Stimulated activated naive B cell treated with anti-CD40 and anti-IgM and Interleukin-4, amounts not matched to agents 10 μg/mL and 1 μg/mL and 100 μg/mL, for 72 hours (primary cell): ENCODE measurements around the gene NCOA1.

Experiments used
- ATAC-seq, 2 donors: fragments of 150-1000 bp; cut with Tn5 transposase; replicated peaks; 2 replicates each; pipeline ENCODE4 v1.10.0; 2021; ENCODE audit warnings: moderate library complexity in 1 of 2
- DNase-seq: peaks from one replicate; pipeline ENCODE4 v3.0.0; 2021
- H3K27ac Mint-ChIP-seq: one replicate; pipeline ENCODE4 v1.8.0; 2022; ENCODE audit warnings: mild to moderate bottlenecking, mixed read lengths
- H3K27me3 Mint-ChIP-seq, 2 donors: one replicate each; pipeline ENCODE4 v1.8.0; 2022; ENCODE audit warnings: mixed read lengths in 2 of 2
- H3K36me3 Mint-ChIP-seq, 2 donors: one replicate each; pipeline ENCODE4 v1.8.0; 2022; ENCODE audit warnings: mixed read lengths in 2 of 2, mild to moderate bottlenecking in 1 of 2
- H3K4me1 Mint-ChIP-seq, 2 donors: one replicate each; pipeline ENCODE4 v1.8.0; 2022; ENCODE audit warnings: mixed read lengths in 2 of 2, mild to moderate bottlenecking in 1 of 2
- H3K4me3 Mint-ChIP-seq, 2 donors: one replicate each; pipeline ENCODE4 v1.8.0; 2022; ENCODE audit warnings: mild to moderate bottlenecking in 2 of 2, mixed read lengths in 2 of 2, moderate library complexity in 1 of 2
- H3K9me3 Mint-ChIP-seq, 2 donors: one replicate each; pipeline ENCODE4 v1.8.0; 2022; ENCODE audit warnings: mixed read lengths in 2 of 2, mild to moderate bottlenecking in 1 of 2

The NCOA1 gene

GRCh38 chr2:24680196-24680595 is 189.1 kb downstream of the NCOA1 start:
- H3K4me1 Mint-ChIP-seq, result no peaks in the 10 kb centered on the region
- DNase-seq (no peak), ATAC-seq (no peak)
- H3K9me3 Mint-ChIP-seq, result no peaks in the 10 kb centered on the region
- H3K27me3 Mint-ChIP-seq, result no peaks in the 10 kb centered on the region
- H3K4me3 Mint-ChIP-seq, result no peak overlapping the region
- H3K27ac Mint-ChIP-seq, result no peak overlapping the region
- peaks cover 31 to 45% of the 10 kb centered on the region in 2 donors for H3K36me3 Mint-ChIP-seq

DNA sequence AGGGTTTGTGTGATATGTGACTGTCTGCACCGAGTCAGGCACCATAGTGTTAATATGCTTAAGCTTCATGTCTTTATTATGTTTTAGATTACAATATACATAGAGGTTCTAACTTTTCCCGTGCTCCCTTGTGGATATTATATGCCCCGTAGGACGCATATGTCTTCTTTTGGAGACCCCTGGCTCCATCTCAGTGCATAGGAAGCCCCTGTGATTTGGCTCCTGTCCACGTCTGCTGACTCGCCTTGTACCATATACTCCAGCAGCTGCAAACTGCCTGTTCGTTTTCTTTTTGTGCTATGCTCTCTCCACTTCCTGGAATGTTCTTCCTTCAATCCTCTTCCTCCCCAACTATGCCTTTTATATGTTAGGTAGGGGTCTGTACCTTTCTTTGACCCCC is 191.2 kb downstream of the NCOA1 start:
- Mint-ChIP-seq H3K27me3 (no peaks in the 10 kb centered on the region), H3K4me3 (no peak overlapping the region), H3K4me1 (no peaks in the 10 kb centered on the region), H3K36me3 (peaks cover 29 to 42% of the 10 kb centered on the region in 2 donors), H3K9me3 (peaks cover 4% of the 10 kb centered on the region in 2 donors), H3K27ac (no peak overlapping the region)
- no peak for ATAC-seq
- no peak for DNase-seq

DNA sequence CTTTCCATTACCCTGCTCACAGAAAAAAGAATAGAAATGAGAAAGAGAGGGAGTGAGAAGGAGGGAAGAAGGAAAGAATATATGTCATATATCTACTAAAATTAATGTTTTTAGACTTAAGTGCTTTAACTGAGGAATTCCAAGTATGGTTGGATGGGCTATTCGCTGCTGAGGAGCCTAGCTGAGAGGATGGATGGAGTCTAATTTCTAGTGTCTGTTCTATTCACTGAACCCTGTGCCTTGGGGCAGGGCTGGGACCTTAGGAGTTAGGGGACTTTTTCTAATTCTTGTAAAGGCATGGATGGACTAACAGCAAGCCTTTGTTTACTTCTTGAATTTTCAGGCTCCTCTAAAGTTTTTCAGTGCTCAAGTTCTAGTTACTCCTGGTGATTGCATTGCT is 192.4 kb downstream of the NCOA1 start:
- no peak overlapping the region for H3K4me3 Mint-ChIP-seq
- H3K9me3 Mint-ChIP-seq, result peaks cover 9% of the 10 kb centered on the region in 2 donors
- no peak for ATAC-seq
- no peak overlapping the region for H3K27ac Mint-ChIP-seq
- no peaks in the 10 kb centered on the region for H3K27me3 Mint-ChIP-seq
- peaks cover 28 to 42% of the 10 kb centered on the region in 2 donors for H3K36me3 Mint-ChIP-seq
- no peak for DNase-seq
- H3K4me1 Mint-ChIP-seq, result no peaks in the 10 kb centered on the region

DNA sequence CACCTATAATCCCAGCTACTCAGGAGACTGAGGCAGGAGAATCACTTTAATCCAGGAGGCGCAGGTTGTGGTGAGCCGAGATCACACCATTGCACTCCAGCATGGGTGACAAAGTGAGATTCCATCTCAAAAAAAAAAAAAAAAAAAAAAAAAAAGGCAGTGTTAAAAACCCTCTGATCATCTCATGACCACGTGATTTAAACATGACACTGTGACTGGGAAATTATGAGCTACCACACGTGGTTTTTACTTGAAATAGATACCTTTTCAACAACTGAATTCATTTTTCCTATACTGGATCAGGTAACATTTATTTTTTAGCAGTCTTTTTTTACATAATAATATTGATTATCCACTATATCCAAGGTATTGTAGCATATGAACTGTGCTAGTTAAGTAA is 199.5 kb downstream of the NCOA1 start:
- Mint-ChIP-seq H3K27ac (no peak overlapping the region), H3K4me3 (no peak overlapping the region), H3K27me3 (no peaks in the 10 kb centered on the region), H3K36me3 (peaks cover 29 to 45% of the 10 kb centered on the region in 2 donors), H3K4me1 (no peaks in the 10 kb centered on the region), H3K9me3 (peaks cover 9% of the 10 kb centered on the region in 2 donors)
- no peak for DNase-seq
- ATAC-seq, result no peak

DNA sequence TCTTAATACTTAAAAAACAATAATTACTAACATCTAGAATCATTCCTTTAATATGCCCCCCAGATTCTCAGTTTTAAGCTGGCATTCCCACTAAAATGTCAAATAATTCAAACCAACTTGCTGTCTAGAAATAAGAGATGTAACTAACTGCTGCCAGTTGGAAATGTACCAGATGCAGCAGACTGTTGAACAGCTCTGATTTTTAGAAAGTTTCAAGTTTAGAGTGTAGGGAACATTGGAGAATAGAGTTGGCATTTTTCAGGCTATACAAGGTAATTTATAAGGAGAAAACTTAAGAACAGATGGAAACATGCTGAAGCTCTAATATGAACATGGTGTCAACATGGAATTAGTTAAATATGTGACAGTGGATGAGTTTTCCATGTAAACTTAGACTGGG is 200.8 kb downstream of the NCOA1 start:
- H3K27ac Mint-ChIP-seq, result no peak overlapping the region

GRCh38 chr2:24697792-24698191 is 206.7 kb downstream of the NCOA1 start:
- DNase-seq (no peak), ATAC-seq (no peak)
- Mint-ChIP-seq H3K4me3 (no peak overlapping the region), H3K27me3 (no peaks in the 10 kb centered on the region), H3K4me1 (no peaks in the 10 kb centered on the region), H3K27ac (no peak overlapping the region), H3K36me3 (peaks cover 16 to 21% of the 10 kb centered on the region in 2 donors), H3K9me3 (no peaks in the 10 kb centered on the region)

More for the DNA sequence above, 200.8 kb downstream of the NCOA1 start:
- Mint-ChIP-seq H3K27me3 (no peaks in the 10 kb centered on the region), H3K4me3 (no peak overlapping the region), H3K36me3 (peaks cover 28 to 40% of the 10 kb centered on the region in 2 donors), H3K4me1 (no peaks in the 10 kb centered on the region), H3K9me3 (peaks cover 7 to 9% of the 10 kb centered on the region in 2 donors)
- DNase-seq (no peak), ATAC-seq (no peak)

- peaks cover 16 to 27% of the 10 kb centered on the region in 2 donors for H3K36me3 Mint-ChIP-seq
- no peaks in the 10 kb centered on the region for H3K9me3 Mint-ChIP-seq
- H3K4me1 Mint-ChIP-seq, result no peaks in the 10 kb centered on the region
- DNase-seq (no peak), ATAC-seq (no peak)
- H3K27me3 Mint-ChIP-seq, result no peaks in the 10 kb centered on the region
- no peak overlapping the region for H3K4me3 Mint-ChIP-seq
- no peak overlapping the region for H3K27ac Mint-ChIP-seq
Observed at GRCh38 chr2:24702800-24703199, 211.7 kb downstream of the NCOA1 start.

- Mint-ChIP-seq H3K27ac (no peak overlapping the region), H3K4me3 (no peak overlapping the region), H3K9me3 (no peaks in the 10 kb centered on the region), H3K4me1 (no peaks in the 10 kb centered on the region), H3K36me3 (peaks cover 14 to 24% of the 10 kb centered on the region in 2 donors), H3K27me3 (no peaks in the 10 kb centered on the region)
- DNase-seq, result no peak
- no peak for ATAC-seq
Observed at GRCh38 chr2:24704692-24705091, 213.6 kb downstream of the NCOA1 start.

- no peak for DNase-seq
- peaks cover 12 to 30% of the 10 kb centered on the region in 2 donors for H3K36me3 Mint-ChIP-seq
- H3K4me3 Mint-ChIP-seq, result no peak overlapping the region
- H3K27me3 Mint-ChIP-seq, result no peaks in the 10 kb centered on the region
- no peaks in the 10 kb centered on the region for H3K4me1 Mint-ChIP-seq
- no peak for ATAC-seq
- no peak overlapping the region for H3K27ac Mint-ChIP-seq
- H3K9me3 Mint-ChIP-seq, result no peaks in the 10 kb centered on the region
Observed at GRCh38 chr2:24707143-24707542, 216.1 kb downstream of the NCOA1 start.

DNA sequence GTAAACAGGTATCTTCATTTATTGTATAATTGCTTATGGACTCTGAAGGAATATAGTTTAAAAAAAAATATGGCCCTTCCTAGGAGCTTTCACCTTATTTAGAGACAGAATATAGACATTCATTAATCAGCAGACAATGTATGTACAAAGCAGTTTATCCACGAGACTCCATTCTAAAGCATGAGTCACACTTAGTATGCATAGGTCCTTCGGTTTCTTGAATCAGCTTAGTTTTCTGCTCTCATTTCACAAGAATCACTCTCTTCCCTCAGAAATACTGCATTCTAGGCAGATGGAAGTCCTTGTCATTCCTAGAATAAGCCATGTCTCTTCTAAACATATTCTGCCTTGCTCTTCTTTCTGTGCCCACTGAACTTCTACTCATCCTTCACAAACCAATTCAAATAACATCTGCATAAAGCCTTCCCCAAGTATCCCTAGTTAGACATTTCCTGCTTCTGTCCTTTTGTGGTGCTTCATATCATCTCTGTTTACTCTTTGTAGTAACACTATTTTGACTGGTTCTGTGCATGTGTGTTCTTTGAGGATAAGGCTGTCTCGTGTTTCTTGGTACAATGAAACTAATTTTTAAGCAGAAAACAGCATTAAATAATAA is 217.6 kb downstream of the NCOA1 start:
- Mint-ChIP-seq H3K36me3 (peaks cover 21 to 42% of the 10 kb centered on the region in 2 donors), H3K27ac (no peak overlapping the region), H3K27me3 (no peaks in the 10 kb centered on the region), H3K9me3 (no peaks in the 10 kb centered on the region), H3K4me3 (no peak overlapping the region), H3K4me1 (no peaks in the 10 kb centered on the region)
- ATAC-seq (no peak), DNase-seq (no peak)

- H3K27me3 Mint-ChIP-seq, result no peaks in the 10 kb centered on the region
- DNase-seq (no peak), ATAC-seq (no peak)
- H3K36me3 Mint-ChIP-seq, result peaks cover 35 to 55% of the 10 kb centered on the region in 2 donors
- H3K4me1 Mint-ChIP-seq, result no peaks in the 10 kb centered on the region
- no peaks in the 10 kb centered on the region for H3K9me3 Mint-ChIP-seq
- H3K4me3 Mint-ChIP-seq, result no peak overlapping the region
- H3K27ac Mint-ChIP-seq, result no peak overlapping the region
Observed at GRCh38 chr2:24710806-24711205, 219.8 kb downstream of the NCOA1 start.

DNA sequence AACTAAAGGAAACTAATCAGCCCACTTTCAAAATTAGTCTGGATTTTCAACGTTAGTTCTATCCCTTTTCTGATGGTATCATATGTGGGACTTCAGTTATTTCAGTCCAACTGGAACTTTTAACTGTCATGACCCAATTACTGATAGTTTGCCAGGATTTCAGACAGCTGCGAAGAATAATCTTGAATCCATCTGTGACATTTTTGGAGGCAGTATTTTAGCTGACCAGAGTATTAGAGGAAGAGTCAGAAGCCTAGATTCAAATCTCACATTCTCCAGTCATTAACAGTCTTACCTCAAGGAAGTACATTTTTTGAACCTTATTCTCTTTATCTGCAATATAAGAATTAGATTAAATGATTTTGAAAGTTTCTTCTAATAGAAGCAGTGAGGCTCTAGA is 220.8 kb downstream of the NCOA1 start:
- DNase-seq (no peak), ATAC-seq (no peak)
- H3K4me3 Mint-ChIP-seq, result no peak overlapping the region
- H3K9me3 Mint-ChIP-seq, result no peaks in the 10 kb centered on the region
- no peak overlapping the region for H3K27ac Mint-ChIP-seq
- no peaks in the 10 kb centered on the region for H3K4me1 Mint-ChIP-seq
- peaks cover 33 to 57% of the 10 kb centered on the region in 2 donors for H3K36me3 Mint-ChIP-seq
- no peaks in the 10 kb centered on the region for H3K27me3 Mint-ChIP-seq

DNA sequence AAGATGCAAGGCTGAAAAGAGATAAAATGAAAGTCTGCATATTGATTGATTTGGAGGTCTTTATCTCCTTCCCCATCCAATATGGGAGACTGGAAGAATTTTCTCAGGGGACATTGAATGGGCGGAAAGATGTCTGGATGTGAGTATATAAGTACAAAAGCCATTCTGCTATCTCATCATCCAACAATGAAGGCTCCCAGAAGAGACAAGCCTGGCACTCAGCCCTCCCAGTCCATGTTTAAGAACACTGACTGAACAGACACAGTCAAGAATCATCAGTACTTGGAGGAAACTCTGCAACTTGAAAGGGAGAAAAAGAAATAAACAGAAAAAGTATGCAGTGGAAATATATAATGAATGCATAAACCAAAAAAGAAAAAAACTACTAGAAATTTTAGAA is 221.2 kb downstream of the NCOA1 start:
- H3K27ac Mint-ChIP-seq, result no peak overlapping the region
- DNase-seq (no peak), ATAC-seq (no peak)
- no peak overlapping the region for H3K4me3 Mint-ChIP-seq
- H3K27me3 Mint-ChIP-seq, result no peaks in the 10 kb centered on the region
- H3K4me1 Mint-ChIP-seq, result no peaks in the 10 kb centered on the region
- H3K9me3 Mint-ChIP-seq, result no peaks in the 10 kb centered on the region
- H3K36me3 Mint-ChIP-seq, result peaks cover 33 to 57% of the 10 kb centered on the region in 2 donors

DNA sequence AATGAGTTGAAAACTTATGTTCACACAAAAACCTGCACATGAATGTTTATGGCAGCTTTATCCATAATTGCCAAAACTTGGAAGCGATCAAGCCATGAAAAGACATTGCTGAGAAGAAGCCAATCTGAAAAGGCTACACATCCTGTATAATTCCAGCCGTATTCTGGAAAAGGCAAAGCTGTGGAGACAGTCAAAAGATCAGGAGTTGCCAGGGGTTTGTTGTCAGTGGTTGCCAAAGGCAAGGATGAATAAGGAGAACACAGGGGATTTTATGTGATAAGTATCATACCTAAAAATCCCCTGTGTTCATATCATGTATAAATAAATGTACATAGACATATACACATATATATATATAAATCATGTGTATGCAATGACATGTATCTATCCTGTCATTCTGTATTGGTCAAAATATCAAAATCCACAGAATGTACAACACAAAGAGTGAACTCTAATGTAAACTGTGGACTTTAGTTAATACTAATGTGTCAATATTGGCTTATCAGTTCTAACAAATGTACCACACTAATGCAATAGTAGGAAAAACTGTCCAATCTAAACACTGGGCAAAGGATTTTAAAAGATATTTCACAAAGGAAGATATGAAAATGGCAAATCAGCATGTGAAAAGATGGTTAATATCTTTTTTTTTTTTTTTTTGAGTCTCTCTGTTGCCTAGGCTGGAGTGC is 226.4 kb downstream of the NCOA1 start:
- no peak overlapping the region for H3K4me3 Mint-ChIP-seq
- no peak for ATAC-seq
- no peaks in the 10 kb centered on the region for H3K27me3 Mint-ChIP-seq
- no peaks in the 10 kb centered on the region for H3K9me3 Mint-ChIP-seq
- DNase-seq, result no peak
- H3K36me3 Mint-ChIP-seq, result peaks cover 34 to 62% of the 10 kb centered on the region in 2 donors
- peaks cover 7 to 12% of the 10 kb centered on the region in 2 donors for H3K4me1 Mint-ChIP-seq
- no peak overlapping the region for H3K27ac Mint-ChIP-seq

DNA sequence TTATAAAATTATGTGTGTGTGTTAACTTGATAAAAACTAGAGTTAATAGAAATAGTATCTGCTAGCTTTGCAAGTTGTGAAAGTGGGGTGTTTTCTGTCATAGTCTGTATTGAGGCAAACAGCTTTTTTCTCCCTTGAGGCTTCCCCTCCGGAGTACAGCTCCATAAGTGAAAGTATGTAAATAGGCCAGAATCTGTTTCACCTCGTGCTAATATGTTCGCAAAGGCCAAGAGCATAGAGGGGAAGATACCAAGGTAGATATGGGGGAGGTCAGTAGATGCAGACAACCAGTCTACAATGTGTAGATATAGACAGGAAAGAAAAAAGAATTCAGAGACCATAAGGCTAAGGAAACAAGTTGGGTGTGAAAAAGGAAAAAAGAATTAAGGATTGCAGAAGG is 229.3 kb downstream of the NCOA1 start:
- H3K27ac Mint-ChIP-seq, result no peak overlapping the region
- DNase-seq (no peak), ATAC-seq (peak in 1 of 2 donors; percentile 61)
- H3K9me3 Mint-ChIP-seq, result no peaks in the 10 kb centered on the region
- no peak overlapping the region for H3K4me3 Mint-ChIP-seq
- H3K27me3 Mint-ChIP-seq, result no peaks in the 10 kb centered on the region
- peaks cover 15 to 38% of the 10 kb centered on the region in 2 donors for H3K36me3 Mint-ChIP-seq
- peaks cover 7 to 12% of the 10 kb centered on the region in 2 donors for H3K4me1 Mint-ChIP-seq
